ENCODE data around the gene NOC2L.
A peak's percentile ranks its signal among the peaks of the same experiment; 100 is the strongest.
"Not testable (repeated sequence)": the region's sequence is repeated elsewhere in the genome, so short reads cannot be mapped to it uniquely, and the experiment has no call there.

NOC2L gene

DNA sequence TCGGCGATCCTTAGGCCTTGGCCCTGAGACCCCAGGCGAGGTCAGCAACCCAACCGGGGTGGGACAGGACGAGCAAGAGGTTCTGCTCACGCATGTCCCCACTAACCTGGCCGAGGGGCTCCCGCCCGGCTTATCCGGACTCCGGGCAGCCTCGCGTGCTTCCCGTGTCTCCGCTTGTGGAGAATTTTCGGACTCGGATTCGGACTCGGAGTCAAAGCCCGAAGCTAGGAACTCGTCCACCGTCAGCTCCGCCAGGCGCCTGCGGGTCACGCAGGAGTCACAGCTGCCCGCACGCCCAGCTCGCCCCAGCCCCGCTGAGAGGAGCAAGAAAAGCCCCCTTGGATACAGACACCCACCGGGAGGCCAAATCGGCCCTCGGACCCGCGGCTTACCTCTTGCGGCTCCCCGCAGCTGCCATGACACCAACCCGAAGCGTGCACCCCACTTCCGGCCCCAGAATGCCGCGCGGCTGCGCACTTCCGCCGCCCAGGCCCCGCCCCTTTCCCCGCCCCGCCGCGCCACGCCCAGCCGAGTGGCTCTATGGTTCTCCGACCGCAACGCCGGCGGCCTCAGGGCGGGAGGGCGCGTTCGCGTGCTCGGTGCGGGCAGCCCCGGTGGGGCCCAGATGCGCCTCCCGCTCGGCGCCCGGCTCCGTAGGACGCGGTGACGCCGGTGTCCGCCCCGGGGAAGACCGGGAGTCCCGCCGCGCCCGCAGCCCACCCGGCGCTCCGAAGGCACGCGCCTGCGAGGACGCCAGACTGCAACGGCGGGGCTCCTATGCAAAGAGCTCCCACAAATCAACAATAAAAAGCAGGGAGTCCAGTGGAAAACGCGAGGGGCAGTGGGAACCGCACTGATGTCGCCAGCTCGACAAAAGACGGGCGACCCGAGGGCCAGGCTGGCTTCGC is at the start of gene NOC2L:
TSS of gene NOC2L (minus strand) at position 434 of the 908 bp plus-strand sequence. CDS start at position 418, 16 bp downstream.
- DNase-seq, result peak; percentile 50

GRCh38 chr1:1006305-1007159 is 47.5 kb upstream of the NOC2L start:
- no peak for DNase-seq

DNA sequence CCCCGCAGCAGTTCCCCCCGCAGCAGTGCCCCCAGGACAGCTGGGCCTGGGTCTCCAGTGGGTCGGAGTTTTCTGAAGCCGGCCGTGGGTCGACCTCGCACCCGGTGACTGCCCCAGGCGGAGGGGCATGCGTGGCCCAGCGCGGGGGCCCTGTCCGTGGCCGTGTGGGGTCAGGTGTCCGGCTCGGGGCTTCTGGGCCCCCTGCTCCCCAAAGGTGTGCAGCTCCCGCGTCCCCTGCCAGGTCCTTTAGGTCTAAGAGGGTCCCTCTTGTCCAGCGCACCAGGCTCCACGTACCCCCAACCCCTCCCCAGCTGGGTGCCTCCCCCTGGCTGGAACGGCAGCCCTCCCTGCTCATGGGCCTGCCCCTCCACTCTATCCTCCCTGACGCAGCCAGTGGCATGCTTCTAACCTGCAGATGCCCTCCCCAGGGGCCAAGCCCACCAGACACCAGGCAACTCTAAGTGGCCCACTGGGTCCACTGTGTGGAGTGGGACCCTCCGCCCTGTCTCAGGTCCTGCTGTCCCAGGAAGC is 46.8 kb upstream of the NOC2L start:
- DNase-seq, result no peak

DNA sequence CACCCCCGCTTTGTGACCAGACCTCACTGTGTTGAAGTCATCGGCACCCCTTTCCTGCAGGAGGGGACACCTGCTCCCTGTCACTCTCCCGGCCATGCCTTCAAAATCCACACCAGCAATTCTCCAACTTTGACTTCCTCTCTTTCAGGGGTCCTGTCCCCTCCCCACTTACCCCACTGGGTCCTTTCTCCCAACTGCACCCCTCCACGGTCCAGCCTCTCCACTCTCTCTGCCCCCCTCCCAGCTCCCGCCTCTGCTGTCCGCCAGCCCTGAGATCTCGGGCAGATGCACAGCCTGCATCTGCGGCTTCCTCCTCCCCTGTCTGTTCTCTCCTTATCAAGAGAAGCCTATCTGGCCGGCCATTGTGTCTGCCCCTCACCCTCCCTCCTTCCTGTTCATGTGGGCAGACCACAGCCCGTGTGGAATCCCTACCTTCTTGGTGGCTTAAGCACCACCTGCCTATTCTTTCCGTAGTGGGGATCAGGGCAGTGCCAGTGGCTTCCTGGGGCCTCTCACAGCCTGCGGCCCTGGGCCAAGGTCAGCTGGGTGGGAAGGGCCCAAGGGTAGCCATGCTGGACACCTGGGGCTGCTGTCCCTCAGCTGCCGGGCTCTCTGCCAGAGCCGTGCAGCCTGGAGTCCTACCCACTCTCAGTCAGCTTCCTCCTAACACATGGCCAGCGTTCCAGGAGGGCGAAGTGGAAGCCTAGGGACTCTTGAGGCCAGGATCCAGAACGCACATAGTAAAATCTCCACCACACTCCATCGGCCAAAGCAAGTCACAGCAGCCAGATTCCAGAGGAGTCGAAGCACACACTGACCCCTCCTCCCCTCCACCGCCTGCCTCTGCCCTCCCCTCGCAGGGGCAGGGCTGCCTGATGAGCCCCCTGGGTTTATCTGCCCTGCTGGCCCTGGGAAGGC is 46.0 kb upstream of the NOC2L start:
- DNase-seq, result no peak

DNA sequence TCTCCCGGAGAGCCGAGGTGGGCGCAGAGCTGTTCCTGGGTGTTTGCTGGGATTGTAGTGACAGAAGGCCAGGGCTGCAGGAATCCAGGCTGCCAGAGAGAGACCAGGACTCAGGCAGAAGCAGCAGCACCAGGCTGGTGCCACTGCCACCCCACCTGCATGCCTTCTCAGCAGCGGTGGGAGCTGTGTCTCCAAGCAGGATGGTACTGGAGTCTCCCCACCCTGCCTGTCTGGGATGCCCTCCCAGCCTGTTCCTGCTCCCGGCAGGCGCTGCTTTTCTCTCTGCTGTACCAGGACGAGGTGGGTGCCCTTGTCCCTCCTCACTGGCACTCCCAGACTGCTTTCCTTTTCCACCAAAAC is 45.3 kb upstream of the NOC2L start:
- DNase-seq, result no peak

- DNase-seq, result no peak
These were observed 44.8 kb upstream of the NOC2L start for GRCh38 chr1:1003618-1004419.

DNA sequence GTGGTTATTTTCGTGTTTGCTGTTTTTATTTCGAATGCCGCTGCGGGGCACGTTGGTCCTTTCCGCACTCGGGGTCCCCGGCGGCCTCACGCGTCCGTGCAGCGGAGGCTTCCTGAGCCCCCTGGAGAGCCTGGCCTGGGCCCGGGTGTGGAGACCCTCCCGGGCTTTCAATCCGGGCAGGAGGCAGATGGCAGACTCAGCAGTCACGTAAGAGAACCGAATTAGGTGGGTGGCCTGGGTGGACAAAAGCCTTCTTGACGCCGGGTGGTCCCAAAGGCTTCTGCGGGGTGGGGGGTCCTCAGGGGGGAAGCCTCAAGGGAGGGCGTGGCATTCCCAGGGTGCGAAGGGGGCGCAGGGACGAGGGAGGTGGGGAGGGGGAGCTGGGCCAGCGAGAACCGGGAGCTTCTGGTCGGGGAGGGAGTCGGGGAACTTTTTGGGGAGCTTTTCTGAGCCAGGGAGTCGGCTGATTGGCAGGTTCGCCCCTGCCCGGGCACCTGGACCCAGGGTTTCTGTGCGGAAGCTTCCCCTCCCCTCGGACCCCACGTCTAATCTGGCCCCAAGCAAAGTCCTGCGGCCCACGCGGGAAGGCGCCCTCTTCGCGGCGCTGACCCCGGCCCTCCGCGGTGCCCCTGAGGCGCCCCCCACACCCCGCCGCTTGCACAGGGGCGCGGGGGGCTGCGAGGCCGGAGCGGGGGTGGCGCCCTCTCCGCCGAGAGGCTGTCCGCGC is 42.2 kb upstream of the NOC2L start:
- no peak for DNase-seq

- peak; percentile 49 for DNase-seq
These were observed 41.5 kb upstream of the NOC2L start for GRCh38 chr1:1000357-1001056.

DNA sequence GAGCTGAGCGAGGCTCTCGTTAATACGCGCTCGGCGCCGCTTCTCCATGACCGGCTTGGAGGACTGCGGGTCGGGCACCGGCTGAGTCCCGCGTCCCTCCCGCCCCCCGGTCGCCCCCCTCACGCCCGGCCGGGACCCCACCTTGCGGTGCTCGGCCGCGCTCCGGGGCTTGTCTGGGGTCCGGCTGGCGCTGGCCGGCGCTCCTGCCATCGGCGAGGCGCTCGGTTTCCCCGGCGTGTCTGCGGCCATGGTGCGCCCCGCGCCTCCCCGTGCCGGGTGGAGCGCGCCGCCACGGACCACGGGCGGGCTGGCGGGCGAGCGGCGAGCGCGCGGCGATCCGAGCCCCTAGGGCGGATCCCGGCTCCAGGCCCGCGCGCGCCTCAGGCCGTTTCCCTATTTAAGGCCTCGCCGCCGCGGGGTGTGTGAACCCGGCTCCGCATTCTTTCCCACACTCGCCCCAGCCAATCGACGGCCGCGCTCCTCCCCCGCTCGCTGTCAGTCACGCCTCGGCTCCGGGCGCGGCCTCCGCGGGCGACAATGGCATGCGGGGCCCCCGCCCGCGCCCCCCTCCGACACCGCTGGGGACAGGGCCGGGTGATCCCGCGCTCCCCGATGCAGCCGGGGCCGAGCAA is 40.8 kb upstream of the NOC2L start, which contains the start of gene HES4:
TSS of gene HES4 (minus strand) at position 373 of the 632 bp plus-strand sequence. CDS start at position 249, 124 bp downstream.
- peak; percentile 62 for DNase-seq

DNA sequence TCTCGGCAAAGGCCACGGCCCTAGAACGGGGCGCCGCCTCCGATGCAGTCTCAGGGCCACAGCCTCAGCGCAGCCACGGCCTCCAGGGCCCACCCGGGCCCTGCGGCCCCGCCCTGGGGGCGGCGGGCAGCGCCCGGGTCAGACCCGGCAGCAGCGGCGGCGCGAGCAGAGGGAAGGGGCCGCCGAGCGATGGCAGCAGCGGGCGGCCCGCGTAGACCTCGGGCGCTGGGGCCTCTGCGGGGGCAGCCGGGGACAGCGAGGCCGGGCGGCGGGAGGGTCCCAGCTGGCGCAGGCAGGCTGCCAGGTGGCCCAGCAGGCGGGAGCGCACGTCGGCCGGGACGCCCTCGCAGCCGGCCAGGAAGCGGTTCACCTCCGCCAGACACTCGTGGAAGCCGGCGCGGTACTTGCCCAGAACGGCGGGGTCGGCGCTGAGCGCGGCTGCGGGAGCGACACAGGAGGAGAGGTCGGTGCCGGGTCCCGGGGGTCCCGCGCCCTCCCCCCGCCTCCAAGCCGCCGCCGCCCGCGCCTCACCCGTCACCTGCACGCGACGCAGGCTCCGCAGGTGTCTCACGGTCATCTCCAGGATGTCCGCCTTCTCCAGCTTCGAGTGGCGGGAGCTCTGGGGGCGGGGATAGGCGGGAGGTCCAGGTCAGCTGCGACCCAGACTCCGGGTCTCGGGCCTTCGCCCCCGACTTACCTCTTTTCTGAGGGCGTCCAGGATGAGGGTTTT is 40.1 kb upstream of the NOC2L start:
- no peak for DNase-seq

DNA sequence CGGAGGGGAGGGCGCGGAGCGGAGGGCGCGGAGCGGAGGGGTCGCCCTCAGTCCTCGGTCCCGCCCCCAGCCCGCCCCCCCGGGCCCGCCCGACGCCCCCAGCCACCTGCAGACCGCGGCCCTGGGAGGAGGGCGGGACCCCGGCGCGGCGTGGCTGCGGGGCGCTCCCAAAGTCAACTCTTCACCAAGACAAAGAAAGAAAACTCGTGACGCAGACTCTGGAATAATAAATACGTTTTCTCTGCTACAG is 39.6 kb upstream of the NOC2L start:
- DNase-seq, result no peak

- no peak for DNase-seq
These were observed 39.1 kb upstream of the NOC2L start for GRCh38 chr1:997993-998744.

DNA sequence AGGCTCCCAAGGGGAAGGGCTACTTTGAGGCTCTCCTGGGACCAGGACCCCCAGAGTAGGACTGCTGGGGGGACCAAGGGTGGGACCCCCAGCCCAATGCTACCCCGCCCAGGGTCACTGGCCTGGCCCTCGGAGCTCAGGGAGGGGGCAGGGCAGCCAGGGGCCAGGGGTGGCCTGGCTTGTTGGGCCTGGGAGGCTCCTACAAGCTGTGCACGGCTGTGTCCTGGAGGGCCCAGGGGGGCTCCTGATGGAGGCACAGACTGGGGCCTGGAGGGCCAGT is 38.6 kb upstream of the NOC2L start:
- no peak for DNase-seq

GRCh38 chr1:996851-997712 is 38.0 kb upstream of the NOC2L start:
- no peak for DNase-seq

DNA sequence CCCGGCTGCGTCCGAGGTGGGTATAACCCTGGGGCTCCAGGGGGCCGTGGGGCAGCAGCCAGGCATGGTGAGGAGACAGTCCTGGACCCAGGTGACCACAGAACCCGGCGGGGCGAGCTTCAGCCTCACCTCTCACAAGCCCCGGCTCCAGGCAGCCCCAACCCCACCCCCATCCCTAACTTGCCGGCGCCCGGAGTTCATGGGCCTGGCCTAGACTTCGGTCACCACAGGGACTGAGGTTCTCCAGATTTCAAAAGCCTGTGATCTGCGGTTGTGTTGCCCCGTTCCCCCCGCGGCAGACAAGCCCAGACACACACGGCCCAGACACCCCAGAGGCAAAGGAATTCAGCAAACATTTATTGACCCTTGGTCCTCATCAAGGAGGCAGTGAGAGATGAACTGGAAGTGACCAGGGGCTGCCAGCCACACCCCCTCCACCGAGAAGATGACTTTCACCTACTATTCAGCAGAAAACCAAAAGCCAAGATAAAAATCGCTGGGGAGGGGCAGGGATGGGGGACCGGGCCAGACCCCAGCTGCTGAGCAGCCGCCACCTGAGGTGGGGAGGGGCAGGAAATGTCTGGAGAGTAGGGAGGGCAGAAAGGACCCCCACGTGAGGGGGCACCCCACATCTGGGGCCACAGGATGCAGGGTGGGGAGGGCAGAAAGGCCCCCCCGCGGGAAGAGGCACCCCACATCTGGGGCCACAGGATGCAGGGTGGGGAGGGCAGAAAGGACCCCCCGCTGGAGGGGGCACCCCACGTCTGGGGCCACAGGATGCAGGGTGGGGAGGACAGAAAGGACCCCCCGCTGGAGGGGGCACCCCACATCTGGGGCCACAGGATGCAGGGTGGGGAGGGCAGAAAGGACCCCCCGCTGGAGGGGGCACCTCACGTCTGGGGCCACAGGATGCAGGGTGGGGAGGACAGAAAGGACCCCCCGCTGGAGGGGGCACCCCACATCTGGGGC is 36.9 kb upstream of the NOC2L start:
- no peak for DNase-seq

DNA sequence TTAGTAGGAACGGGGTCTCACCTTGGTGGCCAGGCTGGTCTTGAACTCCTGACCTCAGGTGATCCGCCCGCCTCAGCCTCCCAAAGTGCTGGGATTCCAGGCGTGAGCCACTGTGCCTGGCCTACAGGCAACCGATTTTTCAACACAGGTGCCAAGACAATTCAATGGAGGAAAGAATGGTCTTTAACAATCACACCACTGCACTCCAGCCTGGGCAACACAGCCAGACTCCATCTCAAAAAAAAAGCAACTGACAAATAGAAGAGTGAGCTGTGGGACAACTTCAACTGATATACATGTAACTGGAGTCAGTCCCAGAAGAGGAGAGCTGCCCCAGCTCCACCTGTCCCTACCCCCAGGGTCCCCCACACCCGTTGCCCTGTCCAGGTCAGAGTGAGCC is 35.5 kb upstream of the NOC2L start:
- DNase-seq, result not testable (repeated sequence)
